Measurements from ENCODE around the gene APMAP.

Gene APMAP

GRCh38 chr20:24965065-24965919, 27.3 kb downstream of the APMAP start:
- no peak for DNase-seq (ENCODE audit: low spot score)

- DNase-seq (ENCODE audit: low spot score), result no peak
Observed at GRCh38 chr20:24964506-24964840, 28.1 kb downstream of the APMAP start.

- DNase-seq (ENCODE audit: low spot score), result no peak
Observed at GRCh38 chr20:24963672-24964505, 28.7 kb downstream of the APMAP start.

GRCh38 chr20:24962510-24962909, 30.0 kb downstream of the APMAP start:
- DNase-seq (ENCODE audit: low spot score), result no peak

GRCh38 chr20:24962182-24962492, 30.4 kb downstream of the APMAP start:
- no peak for DNase-seq (ENCODE audit: low spot score)

- DNase-seq (ENCODE audit: low spot score), result no peak
Observed at GRCh38 chr20:24961384-24962181, 31.0 kb downstream of the APMAP start.

- no peak for DNase-seq (ENCODE audit: low spot score)
Observed at GRCh38 chr20:24960861-24961260, 31.7 kb downstream of the APMAP start.

- DNase-seq (ENCODE audit: low spot score), result no peak
Observed at GRCh38 chr20:24960302-24960801, 32.2 kb downstream of the APMAP start.

GRCh38 chr20:24959591-24960301, 32.8 kb downstream of the APMAP start:
- DNase-seq (ENCODE audit: low spot score), result no peak

GRCh38 chr20:24958506-24959385, 33.8 kb downstream of the APMAP start:
- DNase-seq (ENCODE audit: low spot score), result no peak

GRCh38 chr20:24957326-24958016, 35.1 kb downstream of the APMAP start:
- no peak for DNase-seq (ENCODE audit: low spot score)

GRCh38 chr20:24956001-24956841, 36.3 kb downstream of the APMAP start:
- DNase-seq (ENCODE audit: low spot score), result no peak

GRCh38 chr20:24955045-24955444, 37.5 kb downstream of the APMAP start:
- no peak for DNase-seq (ENCODE audit: low spot score)

GRCh38 chr20:24954566-24954965, 38.0 kb downstream of the APMAP start:
- DNase-seq (ENCODE audit: low spot score), result no peak

- no peak for DNase-seq (ENCODE audit: low spot score)
Observed at GRCh38 chr20:24954151-24954550, 38.4 kb downstream of the APMAP start.

GRCh38 chr20:24953621-24954133, 38.9 kb downstream of the APMAP start:
- no peak for DNase-seq (ENCODE audit: low spot score)

GRCh38 chr20:24953209-24953575, 39.4 kb downstream of the APMAP start:
- no peak for DNase-seq (ENCODE audit: low spot score)

- DNase-seq (ENCODE audit: low spot score), result no peak
Observed at GRCh38 chr20:24952376-24953208, 40.0 kb downstream of the APMAP start.

Measured in AG08395 (cell line).